C4-2B (cell line): ENCODE measurements around the gene PLEKHA4.
A peak's percentile ranks its signal among the peaks of the same experiment; 100 is the strongest.

Experiments
- H3K27ac ChIP-seq: fragments of 450-650 bp; 2 replicates; pipeline ENCODE4 v1.5.1; 2017
- ZFX ChIP-seq: fragments of 450-650 bp; IDR thresholded peaks from 2 replicates; pipeline ENCODE4 v1.6.1; 2017
- TF ChIP-seq, protein P1 (sequence below): fragments of 450-650 bp; conservative IDR thresholded peaks from 2 replicates; pipeline ENCODE4 v1.5.1; 2017; ENCODE audit warnings: mild to moderate bottlenecking

PLEKHA4 gene

DNA sequence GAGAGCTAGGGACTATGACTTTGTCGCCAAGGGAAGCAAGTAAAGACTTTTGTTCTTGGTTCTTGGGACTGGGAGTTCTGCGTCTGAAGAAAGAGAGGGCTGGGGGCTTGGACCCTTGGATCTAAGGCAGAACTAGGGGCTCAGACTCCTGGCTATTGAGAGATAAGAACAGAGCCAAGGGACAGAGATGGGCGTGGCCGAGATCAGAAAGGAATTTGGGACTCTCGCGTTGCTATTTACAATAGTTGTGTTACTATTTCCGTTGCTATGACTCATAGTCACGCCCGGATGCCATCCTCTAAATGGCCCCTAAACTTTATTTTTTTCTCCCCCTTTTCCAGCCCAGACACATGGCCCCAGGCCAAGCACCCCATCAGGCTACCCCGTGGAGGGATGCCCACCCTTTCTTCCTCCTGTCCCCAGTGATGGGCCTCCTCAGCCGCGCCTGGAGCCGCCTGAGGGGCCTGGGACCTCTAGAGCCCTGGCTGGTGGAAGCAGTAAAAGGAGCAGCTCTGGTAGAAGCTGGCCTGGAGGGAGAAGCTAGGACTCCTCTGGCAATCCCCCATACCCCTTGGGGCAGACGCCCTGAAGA, 4.6 kb upstream of the PLEKHA4 start:
- TF ChIP-seq, protein P1, sequence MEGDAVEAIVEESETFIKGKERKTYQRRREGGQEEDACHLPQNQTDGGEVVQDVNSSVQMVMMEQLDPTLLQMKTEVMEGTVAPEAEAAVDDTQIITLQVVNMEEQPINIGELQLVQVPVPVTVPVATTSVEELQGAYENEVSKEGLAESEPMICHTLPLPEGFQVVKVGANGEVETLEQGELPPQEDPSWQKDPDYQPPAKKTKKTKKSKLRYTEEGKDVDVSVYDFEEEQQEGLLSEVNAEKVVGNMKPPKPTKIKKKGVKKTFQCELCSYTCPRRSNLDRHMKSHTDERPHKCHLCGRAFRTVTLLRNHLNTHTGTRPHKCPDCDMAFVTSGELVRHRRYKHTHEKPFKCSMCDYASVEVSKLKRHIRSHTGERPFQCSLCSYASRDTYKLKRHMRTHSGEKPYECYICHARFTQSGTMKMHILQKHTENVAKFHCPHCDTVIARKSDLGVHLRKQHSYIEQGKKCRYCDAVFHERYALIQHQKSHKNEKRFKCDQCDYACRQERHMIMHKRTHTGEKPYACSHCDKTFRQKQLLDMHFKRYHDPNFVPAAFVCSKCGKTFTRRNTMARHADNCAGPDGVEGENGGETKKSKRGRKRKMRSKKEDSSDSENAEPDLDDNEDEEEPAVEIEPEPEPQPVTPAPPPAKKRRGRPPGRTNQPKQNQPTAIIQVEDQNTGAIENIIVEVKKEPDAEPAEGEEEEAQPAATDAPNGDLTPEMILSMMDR = no peak
- TF ChIP-seq ZFX = no peak
- H3K27ac ChIP-seq = peak overlapping the region; percentile 90

DNA sequence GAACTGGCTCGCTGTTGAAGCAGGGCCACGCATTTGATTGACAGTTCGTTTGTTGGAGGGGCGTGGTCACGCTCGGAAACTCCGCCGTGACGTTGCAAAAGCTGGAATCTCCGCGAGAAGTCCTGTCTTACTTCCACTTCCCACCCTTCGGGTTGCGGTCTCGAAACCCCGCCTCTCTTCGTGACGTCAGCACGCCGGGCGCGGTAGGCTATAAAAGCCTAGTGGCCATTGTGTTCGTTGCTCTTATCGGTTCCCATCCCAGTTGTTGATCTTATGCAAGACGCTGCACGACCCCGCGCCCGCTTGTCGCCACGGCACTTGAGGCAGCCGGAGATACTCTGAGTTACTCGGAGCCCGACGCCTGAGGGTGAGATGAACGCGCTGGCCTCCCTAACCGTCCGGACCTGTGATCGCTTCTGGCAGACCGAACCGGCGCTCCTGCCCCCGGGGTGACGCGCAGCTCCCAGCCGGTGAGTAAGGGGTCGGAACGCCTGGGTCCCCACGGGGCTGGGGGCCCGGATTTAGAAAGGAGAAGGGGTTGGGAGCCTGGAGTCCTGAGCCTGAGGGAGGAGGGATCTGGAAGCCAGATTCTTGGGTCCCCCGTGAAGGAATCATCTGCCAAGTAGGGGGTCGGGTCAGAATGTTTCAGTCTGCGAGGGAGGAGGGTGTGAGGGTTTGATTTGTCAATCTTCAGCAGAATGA, 3.9 kb upstream of the PLEKHA4 start, which contains the start of gene PPP1R15A:
Gene PPP1R15A (plus strand): TSS at position 240 of the 702 bp plus-strand sequence. CDS start 813 bp downstream, outside the sequence.
- H3K27ac ChIP-seq = peak within 1 kb of the TSS; percentile 90

DNA sequence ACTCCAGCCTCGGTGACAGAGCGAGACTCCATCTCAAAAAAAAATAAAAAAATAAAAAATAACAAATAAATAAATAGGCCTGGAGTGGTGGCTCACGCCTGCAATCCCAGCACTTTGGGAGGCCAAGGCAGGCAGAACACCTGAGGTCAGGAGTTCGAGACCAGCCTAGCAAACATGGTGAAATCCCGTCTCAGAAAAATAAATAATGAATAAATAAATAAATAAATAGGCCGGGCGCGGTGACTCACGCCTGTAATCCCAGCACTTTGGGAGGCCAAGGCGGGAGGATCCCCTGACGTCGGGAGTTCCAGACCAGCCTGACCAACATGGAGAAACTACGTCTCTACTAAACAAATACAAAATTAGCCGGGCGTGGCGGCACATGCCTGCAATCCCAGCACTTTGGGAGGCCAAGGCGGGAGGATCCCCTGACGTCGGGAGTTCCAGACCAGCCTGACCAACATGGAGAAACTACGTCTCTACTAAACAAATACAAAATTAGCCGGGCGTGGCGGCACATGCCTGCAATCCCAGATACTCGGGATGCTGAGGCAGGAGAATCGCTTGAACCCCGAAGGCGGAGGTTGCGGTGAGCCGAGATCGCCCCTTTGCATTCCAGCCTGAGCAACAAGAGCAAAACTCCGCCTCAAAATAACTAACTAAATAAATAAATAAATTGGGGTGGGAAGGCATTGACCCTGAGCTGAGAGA, 3.2 kb upstream of the PLEKHA4 start:
- peak overlapping the region; percentile 90; the same call in 1 of the 2 replicates for H3K27ac ChIP-seq

More for the DNA sequence above, 3.9 kb upstream of the PLEKHA4 start, which contains the start of gene PPP1R15A:
- no peak for TF ChIP-seq ZFX
- TF ChIP-seq, protein P1 = no peak

DNA sequence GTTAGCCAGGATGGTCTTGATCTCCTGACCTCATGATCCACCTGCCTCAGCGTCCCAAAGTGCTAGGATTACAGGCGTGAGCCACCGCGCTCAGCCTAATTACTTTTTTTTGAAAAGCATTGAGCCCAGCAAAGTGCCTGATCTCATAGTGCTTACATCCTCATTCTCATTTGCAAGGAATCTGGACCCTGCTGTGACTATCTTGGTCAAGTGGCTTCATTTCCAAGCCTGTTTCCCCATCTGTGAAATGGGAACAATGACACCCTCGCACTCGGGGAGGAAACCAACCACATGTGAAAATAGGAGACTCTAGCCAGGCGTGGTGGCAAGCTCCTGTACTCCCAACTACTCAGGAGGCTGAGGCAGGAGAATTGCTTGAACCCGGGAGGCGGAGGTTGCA, 1.6 kb upstream of the PLEKHA4 start:
- TF ChIP-seq, protein P1 = no peak
- TF ChIP-seq ZFX = no peak
- H3K27ac ChIP-seq = no peak overlapping the region

DNA sequence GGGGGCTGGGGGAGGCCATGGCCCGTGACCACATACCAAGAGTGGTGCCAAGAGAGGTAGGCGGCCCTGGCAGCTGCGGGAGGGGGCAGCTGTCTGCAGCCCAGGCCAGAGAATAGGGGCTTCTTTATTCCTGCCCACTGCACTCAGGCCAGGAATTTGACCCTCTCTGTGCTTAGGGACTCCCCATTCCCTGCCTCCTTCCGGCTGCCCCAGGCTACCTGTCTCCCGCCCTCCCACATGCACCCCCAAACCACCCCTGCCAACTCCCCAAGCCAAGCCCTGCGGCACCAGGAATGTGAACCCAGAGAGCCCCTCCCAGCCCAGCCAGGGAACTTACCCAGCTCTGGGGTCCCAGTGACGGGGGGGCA, 687 bp downstream of the PLEKHA4 start:
- H3K27ac ChIP-seq = no peak overlapping the region
- TF ChIP-seq ZFX = no peak
- TF ChIP-seq, protein P1 = no peak

DNA sequence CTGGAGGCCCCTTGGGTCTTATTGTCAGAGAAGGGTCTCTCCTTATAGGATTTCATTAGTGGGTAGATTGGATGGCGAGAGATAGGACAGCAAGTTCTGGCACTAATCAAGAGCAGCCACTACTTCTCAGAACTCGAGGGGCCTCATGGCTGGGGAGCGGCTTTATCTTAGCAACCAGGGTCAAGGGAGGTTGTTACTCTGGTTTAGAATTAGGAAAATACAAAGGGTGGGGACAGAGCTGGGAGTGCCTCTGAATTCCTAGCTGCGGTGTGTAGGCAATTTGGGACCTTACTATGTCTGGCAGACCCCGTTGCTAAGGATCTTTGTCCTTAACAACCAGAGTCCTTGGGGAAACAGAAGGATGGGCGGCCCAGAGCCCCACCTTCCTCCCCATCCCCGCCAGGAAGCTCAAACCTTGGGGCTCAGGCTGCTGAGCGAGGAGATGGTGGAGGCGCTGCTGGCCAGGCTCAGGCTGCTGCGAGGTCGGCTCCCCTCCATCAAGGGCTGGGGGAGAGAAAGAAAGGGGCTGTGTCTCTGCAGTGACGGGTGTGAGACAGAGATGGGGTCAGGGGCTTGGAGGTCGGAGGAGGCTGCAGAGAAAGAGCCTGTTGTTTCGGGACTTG, 1.2 kb downstream of the PLEKHA4 start:
- no peak overlapping the region for H3K27ac ChIP-seq
- no peak for TF ChIP-seq ZFX
- TF ChIP-seq, protein P1 = no peak

DNA sequence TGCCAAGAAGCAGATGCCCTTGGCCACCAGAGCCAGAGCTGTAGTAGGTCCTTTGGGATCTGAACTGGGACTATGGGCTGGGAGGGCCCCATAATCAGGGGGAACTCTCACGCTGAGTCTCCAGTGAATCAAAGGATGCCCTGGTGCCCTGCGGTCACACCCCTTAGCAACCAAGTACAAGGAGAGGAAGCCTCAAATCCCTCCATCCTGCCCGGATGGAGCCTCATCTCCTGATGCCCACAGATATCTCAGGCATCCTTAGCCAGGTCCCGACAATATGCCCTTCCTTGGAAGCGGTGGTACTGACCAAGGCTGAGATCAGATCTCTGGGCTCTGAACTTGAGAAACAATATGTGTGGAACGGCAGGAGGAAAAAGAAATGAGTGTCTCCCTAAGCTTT, 1.7 kb downstream of the PLEKHA4 start:
- no peak overlapping the region for H3K27ac ChIP-seq
- no peak for TF ChIP-seq ZFX
- TF ChIP-seq, protein P1 = no peak
